DMS114 treated with DMSO at 0.1 percent for 48 hours (cell line): ENCODE measurements around the gene HPN.
"Not testable (repeated sequence)": the region's sequence is repeated elsewhere in the genome, so short reads cannot be mapped to it uniquely, and the experiment has no call there.

Experiments
- DNase-seq: peaks from one replicate; lab custom pipeline; 2025; ENCODE audit not compliant: unreplicated experiment; lab: John Stamatoyannopoulos, UW

Gene HPN

GRCh38 chr19:35041548-35042055 lies at the start of gene HPN:
TSS of gene HPN (plus strand) at chr19:35041721. CDS start at chr19:35042507, 786 bp downstream.
- DNase-seq, result no peak

GRCh38 chr19:34992582-34992981 lies 48.9 kb upstream of the HPN start:
- not testable (repeated sequence) for DNase-seq

- DNase-seq, result no peak
These were observed 47.3 kb upstream of the HPN start for GRCh38 chr19:34994286-34994642.

GRCh38 chr19:34994643-34995541 lies 46.6 kb upstream of the HPN start:
- no peak for DNase-seq

GRCh38 chr19:34995551-34995950 lies 46.0 kb upstream of the HPN start:
- no peak for DNase-seq

GRCh38 chr19:34997071-34997617 lies 44.4 kb upstream of the HPN start:
- no peak for DNase-seq

GRCh38 chr19:34998224-34998623 lies 43.3 kb upstream of the HPN start:
- DNase-seq, result not testable (repeated sequence)

GRCh38 chr19:34998777-34999497 lies 42.6 kb upstream of the HPN start:
- DNase-seq, result no peak

GRCh38 chr19:34999498-35000337 lies 41.8 kb upstream of the HPN start, which contains the start of gene GRAMD1A:
TSS of gene GRAMD1A (plus strand) at chr19:35000323. CDS start at chr19:35000479, 156 bp downstream.
- peak; percentile 54 for DNase-seq

GRCh38 chr19:35000338-35000646 lies 41.2 kb upstream of the HPN start:
- no peak for DNase-seq

GRCh38 chr19:35000647-35001501 lies 40.6 kb upstream of the HPN start:
- no peak for DNase-seq

- DNase-seq, result no peak
These were observed 39.4 kb upstream of the HPN start for GRCh38 chr19:35002037-35002535.

- DNase-seq, result no peak
These were observed 36.8 kb upstream of the HPN start for GRCh38 chr19:35004517-35005255.

- no peak for DNase-seq
These were observed 36.1 kb upstream of the HPN start for GRCh38 chr19:35005256-35005977.

- DNase-seq, result not testable (repeated sequence)
These were observed 35.5 kb upstream of the HPN start for GRCh38 chr19:35006007-35006341.

GRCh38 chr19:35006342-35006998 lies 35.1 kb upstream of the HPN start:
- no peak for DNase-seq

- no peak for DNase-seq
These were observed 34.5 kb upstream of the HPN start for GRCh38 chr19:35006999-35007365.

GRCh38 chr19:35007427-35007826 lies 34.1 kb upstream of the HPN start:
- not testable (repeated sequence) for DNase-seq
